Epithelial cell of proximal tubule (primary cell): ENCODE results near the gene SH3PXD2A. TPM values are rescaled to one million over a fixed set of nuclear protein-coding genes. Genes with fewer than 3 reads are reported as not detected.

Source experiments
- DNase-seq: peaks from one replicate; pipeline ENCODE4 v3.0.0-alpha.2; 2011; ENCODE audit warnings: low read depth
- H3K4me3 ChIP-seq: 2 replicates; pipeline ENCODE4 v1.5.1; 2011; ENCODE audit warnings: low read depth, mild to moderate bottlenecking, low read length
- total RNA-seq: library from RNA; depleted of rRNA; stranded (reverse); fragments of >200 nt; gene quantifications from 2 replicates; pipeline ENCODE4 v1.2.3, GENCODE V29; 2015
- TF ChIP-seq, protein P1 (sequence below): conservative IDR thresholded peaks from 2 replicates; pipeline ENCODE4 v1.5.1; 2012; ENCODE audit warnings: low read depth, mild to moderate bottlenecking, low read length

Gene SH3PXD2A
- total RNA-seq, 1 donor from 2014 or later, result 5.8 TPM

DNA sequence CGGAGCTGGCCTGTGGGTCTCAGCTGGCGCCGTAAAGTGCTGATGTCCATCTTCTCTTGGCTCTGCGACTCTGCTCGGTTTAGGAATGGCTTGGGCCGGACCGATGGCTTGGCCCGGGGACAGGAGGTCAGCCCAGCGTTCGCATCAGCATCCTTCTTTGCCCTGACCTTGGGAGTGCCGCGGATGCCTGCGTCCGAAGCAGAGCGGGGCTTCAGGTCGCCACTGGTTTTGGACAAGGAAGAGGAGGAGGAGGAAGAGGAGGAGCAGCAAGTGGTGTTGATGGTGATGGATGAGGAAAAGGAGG is 252.6 kb downstream of the SH3PXD2A start:
- no peak overlapping the region for H3K4me3 ChIP-seq
- no peak for DNase-seq
- TF ChIP-seq, protein P1, sequence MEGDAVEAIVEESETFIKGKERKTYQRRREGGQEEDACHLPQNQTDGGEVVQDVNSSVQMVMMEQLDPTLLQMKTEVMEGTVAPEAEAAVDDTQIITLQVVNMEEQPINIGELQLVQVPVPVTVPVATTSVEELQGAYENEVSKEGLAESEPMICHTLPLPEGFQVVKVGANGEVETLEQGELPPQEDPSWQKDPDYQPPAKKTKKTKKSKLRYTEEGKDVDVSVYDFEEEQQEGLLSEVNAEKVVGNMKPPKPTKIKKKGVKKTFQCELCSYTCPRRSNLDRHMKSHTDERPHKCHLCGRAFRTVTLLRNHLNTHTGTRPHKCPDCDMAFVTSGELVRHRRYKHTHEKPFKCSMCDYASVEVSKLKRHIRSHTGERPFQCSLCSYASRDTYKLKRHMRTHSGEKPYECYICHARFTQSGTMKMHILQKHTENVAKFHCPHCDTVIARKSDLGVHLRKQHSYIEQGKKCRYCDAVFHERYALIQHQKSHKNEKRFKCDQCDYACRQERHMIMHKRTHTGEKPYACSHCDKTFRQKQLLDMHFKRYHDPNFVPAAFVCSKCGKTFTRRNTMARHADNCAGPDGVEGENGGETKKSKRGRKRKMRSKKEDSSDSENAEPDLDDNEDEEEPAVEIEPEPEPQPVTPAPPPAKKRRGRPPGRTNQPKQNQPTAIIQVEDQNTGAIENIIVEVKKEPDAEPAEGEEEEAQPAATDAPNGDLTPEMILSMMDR, result no peak

- no peak overlapping the region for H3K4me3 ChIP-seq
- TF ChIP-seq, protein P1, result no peak
- DNase-seq, result no peak
Observed at GRCh38 chr10:103602028-103602851, 253.1 kb downstream of the SH3PXD2A start.

- TF ChIP-seq, protein P1, result no peak
- no peak overlapping the region for H3K4me3 ChIP-seq
- DNase-seq, result no peak
Observed at GRCh38 chr10:103600956-103601569, 254.3 kb downstream of the SH3PXD2A start.

- TF ChIP-seq, protein P1, result no peak
- no peak for DNase-seq
- H3K4me3 ChIP-seq, result no peak overlapping the region
Observed at GRCh38 chr10:103600325-103600724, 255.1 kb downstream of the SH3PXD2A start.

- no peak overlapping the region for H3K4me3 ChIP-seq
- TF ChIP-seq, protein P1, result no peak
Observed at GRCh38 chr10:103599907-103600306, 255.5 kb downstream of the SH3PXD2A start.

GRCh38 chr10:103599211-103599610 is 256.2 kb downstream of the SH3PXD2A start:
- TF ChIP-seq, protein P1, result no peak
- no peak for DNase-seq
- H3K4me3 ChIP-seq, result no peak overlapping the region

More at GRCh38 chr10:103599907-103600306, 255.5 kb downstream of the SH3PXD2A start:
- no peak for DNase-seq
